ENCODE measurements around the gene AKAP8.
"Not testable (repeated sequence)": the region's sequence is repeated elsewhere in the genome, so short reads cannot be mapped to it uniquely, and the experiment has no call there.

The AKAP8 gene

GRCh38 chr19:15379083-15379998 is at the start of gene AKAP8:
Gene AKAP8, minus strand, starts transcription at chr19:15379787. Its CDS starts 56 bp downstream, at chr19:15379731.
- peak; percentile 98 for DNase-seq (ENCODE audit: low spot score)

GRCh38 chr19:15427991-15428471 is 48.4 kb upstream of the AKAP8 start:
- DNase-seq (ENCODE audit: low spot score): no peak

DNA sequence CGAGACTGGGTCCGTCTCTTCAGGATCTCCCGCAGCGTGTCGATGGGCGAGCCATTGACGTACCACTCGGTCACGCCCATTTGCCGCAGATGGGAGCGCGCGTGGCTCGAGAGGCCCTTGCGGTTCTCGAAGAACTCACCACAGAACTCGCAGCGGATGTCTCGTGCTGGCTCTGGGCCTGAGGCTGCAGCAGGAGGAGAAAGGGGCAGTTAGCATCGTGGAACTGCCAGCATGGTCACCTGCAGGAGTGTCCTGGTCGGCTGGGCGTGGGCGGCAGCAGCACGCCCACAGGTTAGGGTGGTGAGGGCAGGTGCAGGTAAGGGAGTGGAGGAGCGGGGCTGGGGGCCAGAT is 47.7 kb upstream of the AKAP8 start:
- no peak for DNase-seq (ENCODE audit: low spot score)

GRCh38 chr19:15426485-15427349 is 47.1 kb upstream of the AKAP8 start:
- no peak for DNase-seq (ENCODE audit: low spot score)

GRCh38 chr19:15425321-15425950 is 45.8 kb upstream of the AKAP8 start:
- no peak for DNase-seq (ENCODE audit: low spot score)

DNA sequence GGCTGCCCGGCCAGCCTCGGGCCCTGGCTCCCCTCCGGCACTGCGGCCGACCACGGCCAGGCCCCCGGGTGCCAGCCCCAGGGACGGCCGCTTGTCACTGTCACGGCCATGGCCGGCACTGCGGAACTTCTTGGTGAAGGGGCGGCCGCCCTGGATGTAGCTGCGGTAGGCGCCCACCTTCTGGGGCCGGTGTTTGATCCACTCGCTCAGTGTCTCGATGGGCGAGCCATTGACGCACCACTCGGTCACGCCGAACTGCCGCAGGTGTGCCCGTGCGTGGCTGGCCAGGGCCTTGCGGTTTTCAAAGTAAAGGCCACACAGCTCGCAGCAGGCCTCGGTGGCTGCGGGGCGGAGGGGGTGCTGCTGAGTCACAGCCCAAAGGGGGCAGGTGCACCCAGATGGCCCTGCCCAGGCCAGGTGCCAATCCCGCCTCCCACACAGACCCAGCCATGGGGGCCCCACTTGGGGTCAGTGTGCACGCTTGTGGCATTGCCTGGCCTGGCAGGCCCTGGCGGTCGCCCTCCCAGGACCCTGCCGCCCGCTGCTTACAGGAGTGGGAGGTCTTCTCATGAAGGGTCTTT is 45.2 kb upstream of the AKAP8 start:
- no peak for DNase-seq (ENCODE audit: low spot score)

DNA sequence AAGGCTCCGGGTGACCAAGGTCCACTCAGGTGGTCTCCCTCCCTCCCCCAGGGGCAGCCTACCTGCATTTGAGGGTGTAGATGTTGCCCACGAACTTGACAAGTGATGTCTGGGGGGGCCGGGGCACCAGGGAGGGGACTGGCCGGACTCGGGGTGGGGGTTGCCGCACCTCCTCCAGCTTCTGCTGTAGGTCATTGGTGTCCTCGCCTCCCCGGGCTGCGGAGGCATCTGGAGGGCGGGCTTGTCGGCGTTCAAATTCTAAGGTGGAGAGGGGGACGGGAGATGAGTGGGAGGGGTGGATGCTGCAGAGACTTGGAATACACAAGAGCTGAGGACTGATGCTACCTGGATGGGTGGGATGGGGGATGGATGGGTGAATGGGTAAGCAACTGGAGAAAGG is 44.5 kb upstream of the AKAP8 start:
- no peak for DNase-seq (ENCODE audit: low spot score)

DNA sequence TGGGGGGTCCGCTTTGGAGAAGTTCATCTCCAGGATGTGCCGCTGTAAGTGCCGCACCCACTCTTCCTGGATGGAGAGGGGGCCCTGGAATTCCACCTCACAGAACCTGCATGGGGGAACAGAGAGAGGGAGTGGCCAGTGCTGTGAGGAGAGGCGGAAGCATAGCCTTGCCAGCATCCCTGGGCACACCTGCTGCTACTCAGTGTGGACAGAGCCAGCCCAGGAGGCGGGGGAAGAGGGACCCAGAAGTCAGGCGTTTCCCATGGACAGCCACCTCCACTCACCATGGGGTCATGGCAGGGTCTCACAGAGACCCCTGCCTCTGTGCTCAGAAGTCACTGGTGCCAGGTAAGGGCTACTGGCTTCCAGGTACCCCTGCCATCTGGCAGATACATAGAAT is 43.5 kb upstream of the AKAP8 start:
- DNase-seq (ENCODE audit: low spot score): no peak

- no peak for DNase-seq (ENCODE audit: low spot score)
Observed at GRCh38 chr19:15422296-15423075, 42.9 kb upstream of the AKAP8 start.

DNA sequence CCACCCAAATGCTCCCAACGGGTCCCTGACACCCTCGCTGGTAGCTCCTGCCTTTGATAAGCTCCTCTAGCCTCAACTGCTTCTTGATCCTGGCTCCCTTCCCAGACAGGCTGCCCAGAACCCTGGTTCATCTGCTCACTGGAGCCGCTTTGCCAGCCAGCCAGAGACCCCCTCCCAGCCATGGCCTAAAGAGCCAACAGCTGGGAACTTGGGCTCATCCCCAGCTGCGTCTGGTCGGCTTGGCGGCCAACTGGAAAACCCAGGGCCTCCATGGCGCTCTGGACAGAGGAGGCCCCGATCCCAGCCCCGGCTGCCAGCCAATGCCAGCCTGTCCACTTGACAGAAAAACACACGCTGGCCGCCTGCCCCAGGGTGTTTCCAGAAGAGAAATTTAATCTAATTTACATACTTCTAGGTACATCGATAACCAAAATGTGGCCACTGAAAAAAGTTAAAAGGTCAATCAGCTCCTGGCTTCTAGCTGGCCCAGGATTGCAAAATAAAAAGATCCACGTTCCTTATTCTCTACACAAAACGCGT is 42.2 kb upstream of the AKAP8 start:
- no peak for DNase-seq (ENCODE audit: low spot score)

GRCh38 chr19:15421136-15421695 is 41.6 kb upstream of the AKAP8 start:
- DNase-seq (ENCODE audit: low spot score): no peak

DNA sequence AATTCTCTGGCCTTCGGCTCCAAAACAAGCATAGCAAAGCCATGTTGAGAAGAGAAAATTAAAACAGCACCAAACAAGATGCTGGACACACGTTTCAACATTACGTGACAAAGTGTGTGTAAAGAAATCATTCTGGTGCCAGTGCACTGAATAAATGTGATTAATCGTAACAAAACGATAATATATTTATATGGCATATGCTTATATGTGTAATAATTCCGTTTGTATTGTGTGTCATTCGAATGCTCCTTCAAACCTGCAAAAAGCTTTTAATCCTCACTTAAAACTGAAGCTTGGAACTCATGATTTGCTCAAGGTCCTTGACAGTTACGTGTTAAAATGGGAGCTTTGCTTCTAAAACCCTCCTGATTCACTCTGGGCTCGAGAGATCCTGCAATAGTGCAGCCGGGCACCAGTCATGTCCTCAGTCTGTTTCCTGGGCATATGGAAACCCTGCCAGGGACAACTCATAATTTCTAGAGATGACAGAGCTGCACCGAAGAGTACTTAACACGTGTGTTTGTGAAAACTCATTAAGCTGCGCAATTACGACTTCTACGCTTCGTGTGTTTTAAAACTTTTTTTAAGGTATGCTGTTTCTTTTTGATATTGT is 39.9 kb upstream of the AKAP8 start:
- DNase-seq (ENCODE audit: low spot score): peak; percentile 75

DNA sequence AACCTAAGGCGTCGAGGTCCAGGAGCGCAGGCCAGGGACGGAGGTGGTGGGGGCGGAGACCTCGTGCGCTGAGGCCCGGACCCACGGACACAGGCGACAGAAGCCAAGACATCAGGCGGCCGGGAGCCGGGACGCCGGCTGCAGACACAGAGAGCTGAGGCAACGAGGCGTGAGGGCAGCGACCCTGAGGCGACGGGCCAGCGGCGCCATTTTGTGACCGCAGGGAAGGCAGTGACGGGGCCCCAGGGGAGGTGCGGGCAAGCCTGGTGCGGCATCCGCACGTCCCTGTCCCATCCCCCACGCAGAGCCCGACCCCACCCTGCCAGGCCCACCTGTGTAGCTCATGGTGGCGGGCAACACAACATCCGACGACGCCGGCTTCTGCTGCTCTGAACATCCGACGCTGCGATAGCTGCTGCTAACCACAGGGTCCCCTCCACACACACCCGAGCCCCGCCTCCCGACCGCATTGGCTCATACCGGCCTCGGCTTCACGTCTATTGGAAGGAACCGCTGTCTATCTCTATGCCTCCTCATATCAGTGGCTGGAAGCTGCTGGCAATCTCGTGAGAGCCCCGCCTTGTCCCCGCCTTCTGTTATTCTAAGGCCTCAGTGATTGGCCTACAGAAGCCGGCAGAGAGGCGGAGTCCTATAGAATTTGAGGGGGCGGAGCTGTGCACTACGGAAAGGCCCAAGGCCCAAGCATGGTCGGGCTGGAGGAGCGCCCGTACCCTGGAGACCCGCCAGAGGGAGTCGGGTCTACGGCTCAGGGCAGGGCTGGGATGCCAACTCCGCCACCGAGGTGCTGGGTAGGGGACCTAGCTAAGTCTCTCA is 39.2 kb upstream of the AKAP8 start, which contains the start of gene AKAP8L:
AKAP8L (minus strand) TSS at position 410 of the 834 bp plus-strand sequence; CDS start at position 345, 65 bp downstream.
- peak; percentile 100 for DNase-seq (ENCODE audit: low spot score)

DNA sequence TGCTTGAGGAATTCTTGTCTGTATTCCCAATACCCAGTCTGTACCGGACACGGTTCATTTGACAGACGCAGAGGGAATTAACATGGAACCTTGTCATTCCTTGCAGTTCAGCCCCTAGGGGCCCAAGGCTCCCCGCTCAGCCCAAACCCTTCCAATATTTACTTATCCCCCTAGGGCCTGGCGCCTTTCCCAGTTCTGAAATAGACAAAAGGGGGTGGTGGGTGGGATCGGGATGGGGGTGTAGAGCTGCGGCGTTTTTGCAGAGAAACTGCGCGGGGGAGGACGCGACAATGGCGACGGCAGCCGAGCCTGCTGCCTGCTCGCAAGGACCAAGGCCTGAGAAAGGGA is 38.6 kb upstream of the AKAP8 start:
- DNase-seq (ENCODE audit: low spot score): peak; percentile 20

- peak; percentile 46 for DNase-seq (ENCODE audit: low spot score)
Observed at GRCh38 chr19:15417699-15418098, 38.1 kb upstream of the AKAP8 start.

DNA sequence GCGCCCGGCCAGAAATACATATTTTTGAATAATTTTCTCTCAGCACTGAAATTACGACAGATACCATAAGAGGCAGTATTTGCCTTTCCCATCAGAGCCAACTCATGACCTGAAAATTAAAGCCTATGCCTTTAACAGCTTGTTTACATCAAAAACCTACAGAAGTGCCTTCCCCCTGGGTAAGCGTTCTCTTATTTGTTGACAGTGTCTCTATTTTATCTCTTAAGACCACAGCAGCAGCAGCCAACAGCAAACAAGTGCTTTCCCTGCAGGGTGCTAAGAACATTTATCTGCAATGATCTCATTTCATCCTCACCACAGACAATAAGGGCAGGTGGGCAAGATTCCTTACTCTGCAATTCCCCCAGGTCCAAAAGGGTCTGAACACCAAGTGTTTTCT is 33.2 kb upstream of the AKAP8 start:
- DNase-seq (ENCODE audit: low spot score): no peak

GRCh38 chr19:15411351-15411750 is 31.8 kb upstream of the AKAP8 start:
- not testable (repeated sequence) for DNase-seq (ENCODE audit: low spot score)

GRCh38 chr19:15404780-15405211 is 25.2 kb upstream of the AKAP8 start:
- DNase-seq (ENCODE audit: low spot score): no peak
